ENCODE results near the gene LIN7C.

The LIN7C gene

GRCh38 chr11:27506200-27507182 lies at the start of gene LIN7C:
Gene LIN7C (minus strand): TSS chr11:27506769. CDS start chr11:27506752, 17 bp downstream.
- Histone ChIP-seq H3K36me3 (peaks cover under 1% of the 10 kb centered on the region), H3K27me3 (no peaks in the 10 kb centered on the region), H3K4me3 (ENCODE audit: low read depth in 1 of 2, low read length in 1 of 2) (peak within 1 kb of the TSS; percentile 77 to 97), H3K4me1 (ENCODE audit: control insufficient read depth in 1 of 2, insufficient read depth in 1 of 2, low read depth in 1 of 2, low read length in 1 of 2) (peaks cover 18 to 20% of the 10 kb centered on the region in 2 experiments), H3K9me3 (no peaks in the 10 kb centered on the region), H3K27ac (peak within 1 kb of the TSS; percentile 74)
- peak; percentile 49 for TF ChIP-seq CTCF (IDR thresholded peaks at IDR 0.05)

- Histone ChIP-seq H3K27me3 (no peaks in the 10 kb centered on the region), H3K9me3 (no peaks in the 10 kb centered on the region), H3K4me1 (ENCODE audit: control insufficient read depth in 1 of 2, insufficient read depth in 1 of 2, low read depth in 1 of 2, low read length in 1 of 2) (no peaks in the 10 kb centered on the region), H3K36me3 (no peaks in the 10 kb centered on the region), H3K27ac (no peak overlapping the region), H3K4me3 (ENCODE audit: low read depth in 1 of 2, low read length in 1 of 2) (no peak overlapping the region)
- TF ChIP-seq CTCF (IDR thresholded peaks at IDR 0.05), result no peak
These were observed 48.7 kb upstream of the LIN7C start for GRCh38 chr11:27555264-27555663.

GRCh38 chr11:27553186-27553585 lies 46.6 kb upstream of the LIN7C start:
- TF ChIP-seq CTCF (IDR thresholded peaks at IDR 0.05), result no peak
- H3K4me1 ChIP-seq (ENCODE audit: control insufficient read depth in 1 of 2, insufficient read depth in 1 of 2, low read depth in 1 of 2, low read length in 1 of 2), result no peaks in the 10 kb centered on the region
- H3K9me3 ChIP-seq, result no peaks in the 10 kb centered on the region
- no peak overlapping the region for H3K27ac ChIP-seq
- no peaks in the 10 kb centered on the region for H3K36me3 ChIP-seq
- no peak overlapping the region for H3K4me3 ChIP-seq (ENCODE audit: low read depth in 1 of 2, low read length in 1 of 2)
- H3K27me3 ChIP-seq, result no peaks in the 10 kb centered on the region

GRCh38 chr11:27552341-27552740 lies 45.8 kb upstream of the LIN7C start:
- Histone ChIP-seq H3K27me3 (no peaks in the 10 kb centered on the region), H3K4me1 (ENCODE audit: control insufficient read depth in 1 of 2, insufficient read depth in 1 of 2, low read depth in 1 of 2, low read length in 1 of 2) (no peaks in the 10 kb centered on the region), H3K27ac (no peak overlapping the region), H3K4me3 (ENCODE audit: low read depth in 1 of 2, low read length in 1 of 2) (no peak overlapping the region), H3K36me3 (no peaks in the 10 kb centered on the region), H3K9me3 (no peaks in the 10 kb centered on the region)
- no peak for TF ChIP-seq CTCF (IDR thresholded peaks at IDR 0.05)

GRCh38 chr11:27551127-27551526 lies 44.6 kb upstream of the LIN7C start:
- TF ChIP-seq CTCF (IDR thresholded peaks at IDR 0.05), result no peak
- Histone ChIP-seq H3K9me3 (no peaks in the 10 kb centered on the region), H3K4me3 (ENCODE audit: low read depth in 1 of 2, low read length in 1 of 2) (no peak overlapping the region), H3K4me1 (ENCODE audit: control insufficient read depth in 1 of 2, insufficient read depth in 1 of 2, low read depth in 1 of 2, low read length in 1 of 2) (no peaks in the 10 kb centered on the region), H3K36me3 (no peaks in the 10 kb centered on the region), H3K27me3 (no peaks in the 10 kb centered on the region), H3K27ac (no peak overlapping the region)

Measured in neutrophil (primary cell).